Hepatic stellate cell (primary cell): ENCODE measurements around the gene LZTR1.
"Not testable (repeated sequence)": the region's sequence is repeated elsewhere in the genome, so short reads cannot be mapped to it uniquely, and the experiment has no call there.

Source experiments
- DNase-seq: peaks from one replicate; pipeline ENCODE4 v3.0.0; 2011; ENCODE audit warnings: low spot score

The LZTR1 gene

GRCh38 chr22:20981787-20982562 is at the start of gene LZTR1:
TSS of gene LZTR1 (plus strand) at chr22:20982297. CDS start at chr22:20982372, 75 bp downstream.
- peak; percentile 91 for DNase-seq

- DNase-seq = no peak
Measured at GRCh38 chr22:20933910-20934309, 48.2 kb upstream of the LZTR1 start.

- DNase-seq = not testable (repeated sequence)
Measured at GRCh38 chr22:20935049-20935448, 47.0 kb upstream of the LZTR1 start.

- DNase-seq = not testable (repeated sequence)
Measured at GRCh38 chr22:20935780-20936539, 46.1 kb upstream of the LZTR1 start.

GRCh38 chr22:20937031-20937793 is 44.9 kb upstream of the LZTR1 start:
- DNase-seq = no peak

GRCh38 chr22:20937794-20938671 is 44.1 kb upstream of the LZTR1 start:
- no peak for DNase-seq

GRCh38 chr22:20939457-20940185 is 42.5 kb upstream of the LZTR1 start:
- not testable (repeated sequence) for DNase-seq

GRCh38 chr22:20940186-20940651 is 41.9 kb upstream of the LZTR1 start:
- DNase-seq = no peak

- no peak for DNase-seq
Measured at GRCh38 chr22:20940904-20941385, 41.2 kb upstream of the LZTR1 start.

GRCh38 chr22:20942203-20942902 is 39.7 kb upstream of the LZTR1 start:
- not testable (repeated sequence) for DNase-seq

GRCh38 chr22:20943104-20943933 is 38.8 kb upstream of the LZTR1 start:
- DNase-seq = no peak

- DNase-seq = no peak
Measured at GRCh38 chr22:20944042-20944441, 38.1 kb upstream of the LZTR1 start.

- DNase-seq = no peak
Measured at GRCh38 chr22:20945578-20945934, 36.5 kb upstream of the LZTR1 start.

GRCh38 chr22:20946080-20946986 is 35.8 kb upstream of the LZTR1 start:
- no peak for DNase-seq

- DNase-seq = no peak
Measured at GRCh38 chr22:20946991-20947390, 35.1 kb upstream of the LZTR1 start.

GRCh38 chr22:20948450-20948849 is 33.6 kb upstream of the LZTR1 start:
- DNase-seq = no peak

GRCh38 chr22:20948989-20949388 is 33.1 kb upstream of the LZTR1 start:
- no peak for DNase-seq

- no peak for DNase-seq
Measured at GRCh38 chr22:20949698-20950183, 32.4 kb upstream of the LZTR1 start.
